Measurements from ENCODE around the gene CFAP77. TPM values are rescaled to one million over a fixed set of nuclear protein-coding genes. Genes with fewer than 3 reads are reported as not detected.
A peak's percentile ranks its signal among the peaks of the same experiment; 100 is the strongest.

Gene CFAP77
- total and polyA plus RNA-seq, 9 of the 15 experiments (the other 6 are each of a cell fraction or from before 2014, with no cell fraction given), result not detected

DNA sequence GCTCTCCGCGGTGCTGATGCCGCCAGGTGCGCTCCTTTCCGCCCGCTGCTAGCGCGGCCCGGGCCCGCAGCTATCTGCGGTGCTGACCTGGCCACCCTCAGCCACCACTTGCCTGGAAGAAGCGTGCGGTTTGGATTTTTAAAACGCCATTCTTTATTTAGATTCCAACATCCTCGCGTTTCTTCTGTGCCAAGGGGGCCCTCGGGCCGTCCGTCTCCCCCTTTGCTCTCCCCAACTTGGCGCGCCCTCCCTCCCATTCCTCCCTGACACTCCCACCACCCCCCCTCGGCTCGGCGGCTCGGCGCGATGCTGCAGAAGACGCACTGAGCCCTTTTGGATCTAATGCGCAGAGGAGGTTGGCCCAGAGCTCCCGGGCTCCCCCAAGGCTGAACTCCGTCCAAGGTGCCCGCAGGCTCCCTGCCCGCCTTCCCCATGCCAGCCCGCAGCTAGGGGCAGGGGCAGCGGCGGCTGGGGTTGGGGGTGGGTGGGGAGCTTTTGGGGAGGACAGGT is 172.3 kb downstream of the CFAP77 start, which contains the start of gene BARHL1 (continued):
- TF ChIP-seq RREB1 (CRISPR knock-in tag; IDR thresholded peaks at IDR 0.05) (no peak), ATF7 (IDR thresholded peaks at IDR 0.05) (0 out of 2 replicates have a peak, but pooled peaks have one; percentile 5), E2F8 (IDR thresholded peaks at IDR 0.05; ENCODE audit: low read depth, partially characterized antibody) (no peak), NFIX (CRISPR knock-in tag; IDR thresholded peaks at IDR 0.05; ENCODE audit: low read depth) (no peak), MYNN (IDR thresholded peaks at IDR 0.05) (no peak), MYNN (CRISPR knock-in tag; IDR thresholded peaks at IDR 0.05) (no peak), GABPB2 (CRISPR knock-in tag; conservative IDR thresholded peaks at IDR 0.05) (no peak), ZNF639 (CRISPR knock-in tag; conservative IDR thresholded peaks at IDR 0.05 in 1 of 2, IDR thresholded peaks at IDR 0.05 in 1 of 2) (peak in 1 of 2 experiments; percentile 6; a peak in 2 of 4 replicates), L3MBTL2 (IDR thresholded peaks at IDR 0.05) (no peak), NCOA1 (IDR thresholded peaks at IDR 0.05; ENCODE audit: low read depth) (no peak), ETV6 (IDR thresholded peaks at IDR 0.05; ENCODE audit: borderline replicate concordance in 1 of 2, low read depth in 2 of 2, low read length in 1 of 2) (no peak), ETV6 (CRISPR knock-in tag; IDR thresholded peaks at IDR 0.05; ENCODE audit: borderline replicate concordance) (no peak), ZNF584 (CRISPR knock-in tag; IDR thresholded peaks at IDR 0.05; ENCODE audit: low read depth) (peak; percentile 3; the same call in 1 of the 2 replicates), ZNF589 (CRISPR knock-in tag; IDR thresholded peaks at IDR 0.05; ENCODE audit: low read depth) (0 out of 2 replicates have a peak, but pooled peaks have one; percentile 9), ZNF785 (CRISPR knock-in tag; IDR thresholded peaks at IDR 0.05) (no peak), CCNT2 (IDR thresholded peaks at IDR 0.05; ENCODE audit: borderline replicate concordance, extremely low read depth, insufficient read length, low read depth, low read length) (peak; percentile 35), RHOXF2B (CRISPR knock-in tag; conservative IDR thresholded peaks at IDR 0.05) (no peak)

Measured in K562 (cell line).